Lung (tissue), 12 donors: Measurements from ENCODE around the gene TBCEL. TPM values are rescaled to one million over a fixed set of nuclear protein-coding genes. Genes with fewer than 3 reads are reported as not detected.

Experiments
- ATAC-seq: fragments of 200-7000 bp; cut with Tn5 transposase; one replicate; pipeline ENCODE4 v1.9.1; 2020; ENCODE audit warnings: moderate number of reproducible peaks; ENCODE audit not compliant: insufficient read depth, low FRiP score
- DNase-seq, 3 donors: peaks; one replicate each; pipeline ENCODE4 v3.0.0-alpha.2; 2013 to 2017
- H3K27ac ChIP-seq, 2 donors: one replicate each; pipeline ENCODE4 v1.5.1; 2013; ENCODE audit warnings: mild to moderate bottlenecking in 2 of 2, moderate library complexity in 2 of 2, control low read depth in 1 of 2, inconsistent platforms in 1 of 2, low read depth in 1 of 2, low read length in 1 of 2
- H3K27me3 ChIP-seq, 3 donors: one replicate each; pipeline ENCODE4 v1.5.1; 2013; ENCODE audit warnings: low read length in 2 of 3; ENCODE audit not compliant: control insufficient read depth in 3 of 3, insufficient read depth in 3 of 3
- H3K36me3 ChIP-seq, 4 donors: one replicate each; pipeline ENCODE4 v1.5.1; 2013; ENCODE audit warnings: low read length in 4 of 4, mild to moderate bottlenecking in 1 of 4, moderate library complexity in 1 of 4; ENCODE audit not compliant: control insufficient read depth in 4 of 4, insufficient read depth in 4 of 4
- H3K4me1 ChIP-seq, 5 donors: one replicate each; pipeline ENCODE4 v1.5.1; 2013; ENCODE audit warnings: low read length in 5 of 5, mild to moderate bottlenecking in 2 of 5, moderate library complexity in 1 of 5; ENCODE audit not compliant: control insufficient read depth in 5 of 5, insufficient read depth in 5 of 5
- H3K4me3 ChIP-seq: one replicate; pipeline ENCODE4 v1.5.1; 2013; ENCODE audit warnings: mild to moderate bottlenecking, control low read depth, moderate library complexity
- H3K9ac ChIP-seq, 2 donors: one replicate each; pipeline ENCODE4 v1.5.1; 2013; ENCODE audit warnings: low read length in 2 of 2, control low read depth in 1 of 2; ENCODE audit not compliant: insufficient read depth in 1 of 2
- H3K9me3 ChIP-seq, 4 donors: one replicate each; pipeline ENCODE4 v1.5.1; 2013; ENCODE audit warnings: low read length in 3 of 4, mild to moderate bottlenecking in 1 of 4, moderate library complexity in 1 of 4; ENCODE audit not compliant: control insufficient read depth in 4 of 4, insufficient read depth in 3 of 4
- WGBS, 2 donors: extraction: QIAGEN DNeasy Blood & Tissue Kit; methylation state at CpG; one replicate each; pipeline ENCODE4 v1.1.7; 2013; 5-methylcytosine and 5-hydroxymethylcytosine counted together
- polyA plus RNA-seq, 2 donors: library from polyadenylated mRNA; stranded (reverse); fragments of 200-250 nt; gene quantifications; one replicate each; pipeline ENCODE4 v1.2.1, GENCODE V29; 2013
- total RNA-seq, 2 donors: library from RNA; depleted of rRNA in 1 of 2; stranded (reverse); fragments of >200 nt in 1 of 2; gene quantifications; one replicate each; pipeline ENCODE4 v1.2.1, GENCODE V29; 2014 to 2021
- TF ChIP-seq, protein P1 (sequence below): IDR thresholded peaks from 2 replicates; pipeline ENCODE4 v1.5.1; 2012; ENCODE audit warnings: mild to moderate bottlenecking; ENCODE audit errors: control extremely low read depth, extremely low read depth
- donor health status: control.
- donor health status: control.
- donor health status: Bipolar disorder and iron deficiency.
- donor health status: healthy.
- donor health status: DM: yes; HTN: yes; CAD: no.

TBCEL gene
- total and polyA plus RNA-seq, 4 donors = 5.0 to 73.2 (median 17.5) TPM

- TF ChIP-seq, protein P1, sequence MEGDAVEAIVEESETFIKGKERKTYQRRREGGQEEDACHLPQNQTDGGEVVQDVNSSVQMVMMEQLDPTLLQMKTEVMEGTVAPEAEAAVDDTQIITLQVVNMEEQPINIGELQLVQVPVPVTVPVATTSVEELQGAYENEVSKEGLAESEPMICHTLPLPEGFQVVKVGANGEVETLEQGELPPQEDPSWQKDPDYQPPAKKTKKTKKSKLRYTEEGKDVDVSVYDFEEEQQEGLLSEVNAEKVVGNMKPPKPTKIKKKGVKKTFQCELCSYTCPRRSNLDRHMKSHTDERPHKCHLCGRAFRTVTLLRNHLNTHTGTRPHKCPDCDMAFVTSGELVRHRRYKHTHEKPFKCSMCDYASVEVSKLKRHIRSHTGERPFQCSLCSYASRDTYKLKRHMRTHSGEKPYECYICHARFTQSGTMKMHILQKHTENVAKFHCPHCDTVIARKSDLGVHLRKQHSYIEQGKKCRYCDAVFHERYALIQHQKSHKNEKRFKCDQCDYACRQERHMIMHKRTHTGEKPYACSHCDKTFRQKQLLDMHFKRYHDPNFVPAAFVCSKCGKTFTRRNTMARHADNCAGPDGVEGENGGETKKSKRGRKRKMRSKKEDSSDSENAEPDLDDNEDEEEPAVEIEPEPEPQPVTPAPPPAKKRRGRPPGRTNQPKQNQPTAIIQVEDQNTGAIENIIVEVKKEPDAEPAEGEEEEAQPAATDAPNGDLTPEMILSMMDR = no peak
- H3K4me3 ChIP-seq = no peak overlapping the region
- peaks cover 0 to 1% (median 0%) of the 10 kb centered on the region in 5 donors for H3K4me1 ChIP-seq
- H3K9me3 ChIP-seq = peaks cover 0 to 3% (median under 1%) of the 10 kb centered on the region in 4 donors
- no peak for DNase-seq
- H3K27me3 ChIP-seq = no peaks in the 10 kb centered on the region
- no peaks in the 10 kb centered on the region for H3K36me3 ChIP-seq
- H3K9ac ChIP-seq = no peak overlapping the region
- 96% methylated on average over 30 of the region's 30 CpGs for WGBS, 2 donors
- no peak for ATAC-seq
- H3K27ac ChIP-seq = no peak overlapping the region
Observed at GRCh38 chr11:121127809-121128208, 103.9 kb downstream of the TBCEL start.

GRCh38 chr11:121129362-121130340 is 105.7 kb downstream of the TBCEL start:
- no peak for ATAC-seq
- no peak for DNase-seq

DNA sequence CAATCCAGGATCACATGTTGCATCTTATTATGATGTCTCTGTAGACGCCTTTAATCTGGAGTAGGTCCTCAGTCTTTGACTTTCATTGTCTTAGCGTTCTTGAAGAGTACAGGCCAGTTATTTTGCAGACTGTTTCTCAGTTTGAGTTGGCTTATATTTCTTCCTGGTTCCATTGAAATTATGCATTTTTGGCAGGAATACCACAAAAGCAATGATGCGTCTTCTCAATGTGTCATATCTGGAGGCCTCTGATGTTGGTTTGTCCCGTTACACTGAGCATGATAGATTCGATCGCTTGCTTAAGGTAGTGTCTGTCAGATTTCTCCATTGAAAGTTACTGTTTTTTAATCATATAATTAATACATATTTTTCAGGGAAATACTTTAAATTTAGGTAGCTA is 107.8 kb downstream of the TBCEL start:
- no peak overlapping the region for H3K27ac ChIP-seq
- no peak overlapping the region for H3K4me3 ChIP-seq
- TF ChIP-seq, protein P1 = no peak
- no peak overlapping the region for H3K9ac ChIP-seq
- 92 to 94% methylated on average over 6 of the region's 6 CpGs for WGBS, 2 donors
- peaks cover 0 to 2% (median 0%) of the 10 kb centered on the region in 4 donors for H3K36me3 ChIP-seq
- ATAC-seq (no peak), DNase-seq (no peak)
- no peaks in the 10 kb centered on the region for H3K9me3 ChIP-seq
- H3K4me1 ChIP-seq = peaks cover 0 to 4% (median 0%) of the 10 kb centered on the region in 5 donors
- no peaks in the 10 kb centered on the region for H3K27me3 ChIP-seq

More at GRCh38 chr11:121129362-121130340, 105.7 kb downstream of the TBCEL start:
- TF ChIP-seq, protein P1 = no peak
- WGBS, 2 donors = 94 to 95% methylated on average over 29 of the region's 29 CpGs
- Histone ChIP-seq H3K4me1 (no peaks in the 10 kb centered on the region), H3K9ac (no peak overlapping the region), H3K4me3 (no peak overlapping the region), H3K36me3 (peaks cover 0 to 2% (median 0%) of the 10 kb centered on the region in 4 donors), H3K9me3 (peaks cover 0 to 1% (median 0%) of the 10 kb centered on the region in 4 donors), H3K27me3 (no peaks in the 10 kb centered on the region), H3K27ac (no peak overlapping the region)
